ENCODE data around the gene NCAM2.

The NCAM2 gene

GRCh38 chr21:20968391-20968790, 29.8 kb upstream of the NCAM2 start:
- H3K27me3 ChIP-seq (ENCODE audit: insufficient read depth, poor library complexity, severe bottlenecking): no peaks in the 10 kb centered on the region
- no peak for TF ChIP-seq SPI1 (IDR thresholded peaks at IDR 0.05; ENCODE audit: borderline replicate concordance, low read depth)
- DNase-seq (ENCODE audit: low read depth in 1 of 2, low spot score in 1 of 2): no peak
- H3K4me3 ChIP-seq (replicated peaks; ENCODE audit: insufficient read depth, low read length): no peak overlapping the region
- no peak overlapping the region for H3K27ac ChIP-seq (replicated peaks)

GRCh38 chr21:20970691-20971090, 27.5 kb upstream of the NCAM2 start:
- TF ChIP-seq GABPA (IDR thresholded peaks at IDR 0.05; ENCODE audit: low read depth) (no peak), REST (IDR thresholded peaks at IDR 0.05; ENCODE audit: insufficient replicate concordance, low read depth) (no peak), CTCF (IDR thresholded peaks at IDR 0.05; ENCODE audit: insufficient read depth, low read length) (no peak), SPI1 (IDR thresholded peaks at IDR 0.05; ENCODE audit: borderline replicate concordance, low read depth) (no peak), POLR2AphosphoS5 (IDR thresholded peaks at IDR 0.05; ENCODE audit: low read depth) (no peak)

GRCh38 chr21:20971296-20971921, 26.8 kb upstream of the NCAM2 start:
- no peak for TF ChIP-seq CTCF (IDR thresholded peaks at IDR 0.05; ENCODE audit: insufficient read depth, low read length)
- TF ChIP-seq GABPA (IDR thresholded peaks at IDR 0.05; ENCODE audit: low read depth): no peak
- TF ChIP-seq SPI1 (IDR thresholded peaks at IDR 0.05; ENCODE audit: borderline replicate concordance, low read depth): no peak
- no peak for TF ChIP-seq REST (IDR thresholded peaks at IDR 0.05; ENCODE audit: insufficient replicate concordance, low read depth)
- no peak for TF ChIP-seq POLR2AphosphoS5 (IDR thresholded peaks at IDR 0.05; ENCODE audit: low read depth)
- Histone ChIP-seq H3K4me3 (replicated peaks; ENCODE audit: insufficient read depth, low read length) (no peak overlapping the region), H3K27me3 (ENCODE audit: insufficient read depth, poor library complexity, severe bottlenecking) (no peaks in the 10 kb centered on the region), H3K27ac (replicated peaks) (no peak overlapping the region)
- DNase-seq (ENCODE audit: low read depth in 1 of 2, low spot score in 1 of 2): peak; percentile 15 to 31

More at GRCh38 chr21:20970691-20971090, 27.5 kb upstream of the NCAM2 start:
- H3K27ac ChIP-seq (replicated peaks): no peak overlapping the region
- no peak for DNase-seq (ENCODE audit: low read depth in 1 of 2, low spot score in 1 of 2)
- H3K4me3 ChIP-seq (replicated peaks; ENCODE audit: insufficient read depth, low read length): no peak overlapping the region
- no peaks in the 10 kb centered on the region for H3K27me3 ChIP-seq (ENCODE audit: insufficient read depth, poor library complexity, severe bottlenecking)

GRCh38 chr21:20994790-20995189, 3.4 kb upstream of the NCAM2 start:
- no peak for DNase-seq (ENCODE audit: low read depth in 1 of 2, low spot score in 1 of 2)
- no peak overlapping the region for H3K27ac ChIP-seq (replicated peaks)
- no peaks in the 10 kb centered on the region for H3K27me3 ChIP-seq (ENCODE audit: insufficient read depth, poor library complexity, severe bottlenecking)
- no peak for TF ChIP-seq GABPA (IDR thresholded peaks at IDR 0.05; ENCODE audit: low read depth)
- TF ChIP-seq CTCF (IDR thresholded peaks at IDR 0.05; ENCODE audit: insufficient read depth, low read length): no peak
- no peak for TF ChIP-seq REST (IDR thresholded peaks at IDR 0.05; ENCODE audit: insufficient replicate concordance, low read depth)
- TF ChIP-seq POLR2AphosphoS5 (IDR thresholded peaks at IDR 0.05; ENCODE audit: low read depth): no peak
- TF ChIP-seq SPI1 (IDR thresholded peaks at IDR 0.05; ENCODE audit: borderline replicate concordance, low read depth): no peak
- H3K4me3 ChIP-seq (replicated peaks; ENCODE audit: insufficient read depth, low read length): no peak overlapping the region

All from HL-60 (cell line).